Fibroblast of skin of right biceps (primary cell): ENCODE results near the gene PNMA1.

Experiments
- DNase-seq: peaks from one replicate; pipeline ENCODE4 v3.0.0-alpha.2; 2013

The PNMA1 gene

GRCh38 chr14:73713803-73714655 lies at the start of gene PNMA1:
Gene PNMA1, minus strand, starts transcription at chr14:73714384. Its CDS starts 745 bp downstream, at chr14:73713639.
- DNase-seq, result peak; percentile 85

- DNase-seq, result no peak
These were observed 49.2 kb upstream of the PNMA1 start for GRCh38 chr14:73763396-73763795.

GRCh38 chr14:73762375-73762822 lies 48.2 kb upstream of the PNMA1 start:
- no peak for DNase-seq

- no peak for DNase-seq
These were observed 47.6 kb upstream of the PNMA1 start for GRCh38 chr14:73761618-73762355.

- DNase-seq, result no peak
These were observed 46.7 kb upstream of the PNMA1 start for GRCh38 chr14:73760598-73761586.

- peak; percentile 99 for DNase-seq
These were observed 45.8 kb upstream of the PNMA1 start for GRCh38 chr14:73759714-73760597.

- peak; percentile 73 for DNase-seq
These were observed 45.1 kb upstream of the PNMA1 start for GRCh38 chr14:73759183-73759713.

- DNase-seq, result peak; percentile 69
These were observed 44.4 kb upstream of the PNMA1 start for GRCh38 chr14:73758392-73759182.

- no peak for DNase-seq
These were observed 43.8 kb upstream of the PNMA1 start for GRCh38 chr14:73757876-73758391.

GRCh38 chr14:73757381-73757780 lies 43.2 kb upstream of the PNMA1 start:
- no peak for DNase-seq

- no peak for DNase-seq
These were observed 41.3 kb upstream of the PNMA1 start for GRCh38 chr14:73755434-73756014.

- peak; percentile 61 for DNase-seq
These were observed 40.8 kb upstream of the PNMA1 start for GRCh38 chr14:73754911-73755360.

- DNase-seq, result no peak
These were observed 40.0 kb upstream of the PNMA1 start for GRCh38 chr14:73753887-73754795.

- DNase-seq, result no peak
These were observed 39.1 kb upstream of the PNMA1 start for GRCh38 chr14:73753124-73753886.

GRCh38 chr14:73752297-73752992 lies 38.3 kb upstream of the PNMA1 start:
- no peak for DNase-seq

GRCh38 chr14:73751157-73751691 lies 37.0 kb upstream of the PNMA1 start:
- no peak for DNase-seq

- no peak for DNase-seq
These were observed 36.3 kb upstream of the PNMA1 start for GRCh38 chr14:73750531-73750901.
